H1 (cell line): Measurements from ENCODE around the gene RAB14. TPM values are rescaled to one million over a fixed set of nuclear protein-coding genes. Genes with fewer than 3 reads are reported as not detected.

Source experiments
- CTCF ChIA-PET: fragments of 300-600 bp; sonication (Branson Sonifier 250); formaldehyde crosslinking; loops from one replicate; lab custom pipeline; 2021; ENCODE audit not compliant: partially characterized antibody; lab: Charles Lee
- POLR2A ChIA-PET: fragments of 300-600 bp; sonication (Branson Sonifier 250); formaldehyde crosslinking; loops from one replicate; lab custom pipeline; 2021; ENCODE audit warnings: inconsistent platforms; ENCODE audit not compliant: partially characterized antibody; lab: Charles Lee
- DNase-seq, 2 experiments: peaks; one replicate each; pipeline versions ENCODE4 v3.0.0 to v3.0.0-alpha.2; 2010 to 2022; ENCODE audit warnings: low spot score in 2 of 2, low read depth in 1 of 2, mixed read lengths in 1 of 2
- FAIRE-seq: peaks from 2 replicates; lab custom pipeline; 2011; peaks lifted over from hg19 to GRCh38; lab: Jason Lieb, UNC
- H2AFZ ChIP-seq: 2 replicates; pipeline ENCODE4 v1.8.1; 2012; ENCODE audit warnings: low read length, inconsistent platforms
- H2AK5ac ChIP-seq: 2 replicates; pipeline ENCODE4 v1.6.1; 2013; ENCODE audit warnings: low read depth, low read length
- H2BK120ac ChIP-seq: replicated peaks from 2 replicates; pipeline ENCODE3; 2013; ENCODE audit warnings: low read depth, low read length, inconsistent platforms
- H2BK12ac ChIP-seq: 2 replicates; pipeline ENCODE4 v1.6.1; 2013; ENCODE audit warnings: low read depth, low read length
- H2BK15ac ChIP-seq: 2 replicates; pipeline ENCODE4 v1.6.1; 2013; ENCODE audit warnings: low read length
- H2BK20ac ChIP-seq: 2 replicates; pipeline ENCODE4 v1.6.1; 2013; ENCODE audit warnings: low read length
- H2BK5ac ChIP-seq: 2 replicates; pipeline ENCODE4 v1.6.1; 2013; ENCODE audit warnings: low read depth, low read length
- H3K14ac ChIP-seq: 2 replicates; pipeline ENCODE4 v1.6.1; 2013; ENCODE audit warnings: inconsistent platforms; ENCODE audit not compliant: insufficient read length
- H3K18ac ChIP-seq: 2 replicates; pipeline ENCODE4 v1.6.1; 2013; ENCODE audit warnings: low read length; ENCODE audit errors: extremely low read depth
- H3K23ac ChIP-seq: 2 replicates; pipeline ENCODE4 v1.6.1; 2013; ENCODE audit warnings: inconsistent platforms; ENCODE audit not compliant: insufficient read length
- H3K23me2 ChIP-seq: 2 replicates; pipeline ENCODE4 v1.6.1; 2013; ENCODE audit warnings: low read depth, low read length
- H3K27ac ChIP-seq: 2 replicates; pipeline ENCODE4 v1.6.1; 2011; ENCODE audit warnings: low read depth, low read length, inconsistent platforms
- H3K27me3 ChIP-seq, 4 experiments: replicated peaks in 1 of 4; 1 replicate in 1 of 4; 2 replicates in 3 of 4; pipeline versions ENCODE4 v1.6.1 to v1.8.1; 2011 to 2013; ENCODE audit warnings: low read length in 3 of 4, mild to moderate bottlenecking in 3 of 4, inconsistent platforms in 2 of 4, mixed read lengths in 2 of 4, moderate library complexity in 1 of 4; ENCODE audit not compliant: control insufficient read depth in 3 of 4, insufficient read depth in 3 of 4; ENCODE audit errors: extremely low read depth in 1 of 4
- H3K36me3 ChIP-seq, 4 experiments: 2 replicates each; pipeline versions ENCODE4 v1.6.1 to v1.8.1; 2011 to 2013; ENCODE audit warnings: mild to moderate bottlenecking in 4 of 4, low read length in 3 of 4, moderate library complexity in 2 of 4, control low read depth in 1 of 4, inconsistent platforms in 1 of 4; ENCODE audit not compliant: insufficient read depth in 4 of 4, control insufficient read depth in 2 of 4
- H3K4ac ChIP-seq: replicated peaks from 2 replicates; pipeline ENCODE3; 2013; ENCODE audit warnings: low read length, low read depth, mixed read lengths, inconsistent platforms; ENCODE audit not compliant: insufficient read length
- H3K4me1 ChIP-seq, 4 experiments: replicated peaks in 1 of 4; 1 replicate in 1 of 4; 2 replicates in 3 of 4; pipeline versions ENCODE4 v1.6.1 to v1.8.1; 2011 to 2013; ENCODE audit warnings: low read length in 3 of 4, inconsistent platforms in 2 of 4, mixed read lengths in 1 of 4; ENCODE audit not compliant: insufficient read depth in 4 of 4, control insufficient read depth in 3 of 4
- H3K4me2 ChIP-seq, 2 experiments: 2 replicates each; pipeline versions ENCODE4 v1.6.1 to v1.8.1; 2011 to 2013; ENCODE audit warnings: low read depth in 2 of 2, low read length in 2 of 2, control low read depth in 1 of 2, inconsistent platforms in 1 of 2, mild to moderate bottlenecking in 1 of 2; ENCODE audit not compliant: insufficient read depth in 1 of 2
- H3K4me3 ChIP-seq, 4 experiments: fragments of 200-600, 300-600 bp in 1 of 4; sonication (generic), shearing (Covaris generic), sonication (Bioruptor Twin) in 1 of 4; 2 replicates each; pipeline versions ENCODE4 v1.5.1 to v1.8.1; 2011 to 2016; ENCODE audit warnings: low read length in 4 of 4, low read depth in 3 of 4, control low read depth in 2 of 4, inconsistent platforms in 2 of 4, mild to moderate bottlenecking in 2 of 4, mixed read lengths in 1 of 4, moderate library complexity in 1 of 4; ENCODE audit not compliant: insufficient read depth in 2 of 4; ENCODE audit errors: extremely low read depth in 1 of 4
- H3K56ac ChIP-seq: replicated peaks from 2 replicates; pipeline ENCODE3; 2013; ENCODE audit warnings: low read depth, mild to moderate bottlenecking, mixed read lengths, low read length, inconsistent platforms; ENCODE audit not compliant: insufficient read length
- H3K79me1 ChIP-seq: 2 replicates; pipeline ENCODE4 v1.6.1; 2013; ENCODE audit warnings: low read depth, low read length, control low read depth
- H3K79me2 ChIP-seq, 2 experiments: 2 replicates each; pipeline versions ENCODE4 v1.6.1 to v1.8.1; 2012 to 2013; ENCODE audit warnings: low read length in 2 of 2, mild to moderate bottlenecking in 2 of 2, inconsistent platforms in 1 of 2; ENCODE audit not compliant: insufficient read depth in 2 of 2, control insufficient read depth in 1 of 2
- H3K9ac ChIP-seq, 4 experiments: replicated peaks in 1 of 4; 1 replicate in 1 of 4; 2 replicates in 3 of 4; pipeline versions ENCODE4 v1.6.1 to v1.8.1; 2011 to 2013; ENCODE audit warnings: low read depth in 3 of 4, low read length in 3 of 4, control low read depth in 2 of 4, mild to moderate bottlenecking in 2 of 4, moderate library complexity in 2 of 4, inconsistent platforms in 1 of 4; ENCODE audit errors: extremely low read depth in 1 of 4
- H3K9me3 ChIP-seq, 2 experiments: 2 replicates each; pipeline versions ENCODE4 v1.6.1 to v1.8.1; 2012 to 2013; ENCODE audit warnings: mild to moderate bottlenecking in 2 of 2, moderate library complexity in 2 of 2, control low read depth in 1 of 2, inconsistent platforms in 1 of 2, low read depth in 1 of 2, low read length in 1 of 2, mixed read lengths in 1 of 2; ENCODE audit not compliant: insufficient read depth in 2 of 2
- H4K20me1 ChIP-seq, 2 experiments: replicated peaks in 1 of 2; 2 replicates each; pipeline versions ENCODE3 to v1.8.1; 2011 to 2013; ENCODE audit warnings: inconsistent platforms in 2 of 2, low read length in 2 of 2, mild to moderate bottlenecking in 1 of 2; ENCODE audit not compliant: insufficient read depth in 2 of 2, control insufficient read depth in 1 of 2
- H4K5ac ChIP-seq: 2 replicates; pipeline ENCODE4 v1.6.1; 2013; ENCODE audit warnings: low read length, low read depth, mixed read lengths, inconsistent platforms; ENCODE audit not compliant: insufficient read length
- H4K8ac ChIP-seq: 2 replicates; pipeline ENCODE4 v1.8.0; 2013; ENCODE audit warnings: mild to moderate bottlenecking, moderate library complexity, low read length, inconsistent platforms; ENCODE audit not compliant: insufficient read depth; ENCODE audit errors: extremely low read depth
- H4K91ac ChIP-seq: replicated peaks from 2 replicates; pipeline ENCODE3; 2013; ENCODE audit warnings: low read length, mixed read lengths, inconsistent platforms; ENCODE audit not compliant: insufficient read length
- CBX5 ChIP-seq: fragments of 300-800, 300-1000 bp; sonication (generic); IDR thresholded peaks from 2 replicates; pipeline ENCODE4 v1.7.1; 2016; ENCODE audit warnings: antibody characterized with exemption, low read length, low read depth
- CTBP2 ChIP-seq: IDR thresholded peaks from 2 replicates; pipeline ENCODE4 v1.7.0; 2011; ENCODE audit warnings: borderline replicate concordance, mild to moderate bottlenecking, moderate library complexity, mixed read lengths, low read length; ENCODE audit not compliant: insufficient read depth, insufficient read length
- EGR1 ChIP-seq: IDR thresholded peaks from 2 replicates; pipeline ENCODE4 v1.6.1; 2011; ENCODE audit warnings: low read depth, low read length, borderline replicate concordance
- JUND ChIP-seq: IDR thresholded peaks from 2 replicates; pipeline ENCODE4 v1.6.1; 2011; ENCODE audit warnings: mild to moderate bottlenecking, improper control_type of control experiment, low read length
- KDM5A ChIP-seq: fragments of 200-600 bp; IDR thresholded peaks from 2 replicates; pipeline ENCODE4 v1.7.1; 2012; ENCODE audit warnings: mild to moderate bottlenecking, low read length, inconsistent platforms, mixed read lengths
- RFX5 ChIP-seq: IDR thresholded peaks from 2 replicates; pipeline ENCODE4 v1.6.1; 2011; ENCODE audit warnings: low read depth, low read length, improper control_type of control experiment, borderline replicate concordance
- TBP ChIP-seq: IDR thresholded peaks from 2 replicates; pipeline ENCODE4 v1.6.1; 2011; ENCODE audit warnings: low read depth, low read length, improper control_type of control experiment
- TEAD4 ChIP-seq: IDR thresholded peaks from 2 replicates; pipeline ENCODE4 v1.6.1; 2012; ENCODE audit warnings: low read depth, low read length, inconsistent platforms, mixed read lengths
- ZNF274 ChIP-seq: IDR thresholded peaks from 2 replicates; pipeline ENCODE4 v1.7.0; 2012; ENCODE audit warnings: low read length, borderline replicate concordance; ENCODE audit errors: extremely low read depth
- WGBS, 2 experiments: shearing (Covaris generic) in 1 of 2; methylation state at CpG; one replicate each; pipeline versions ENCODE4 v1.1.6 to v1.1.7; 2013 to 2015; ENCODE audit warnings: low lambda C conversion rate in 2 of 2, mixed read lengths in 2 of 2, inconsistent platforms in 1 of 2, low coverage in 1 of 2, missing lambda C conversion rate in 1 of 2; ENCODE audit not compliant: insufficient replicate concordance in 2 of 2, insufficient coverage in 1 of 2, insufficient read length in 1 of 2; ENCODE audit errors: extremely low coverage in 1 of 2, missing lambda C conversion rate in 1 of 2; 5-methylcytosine and 5-hydroxymethylcytosine counted together
- polyA plus RNA-seq, 7 experiments: library from polyadenylated mRNA; depleted of rRNA in 3 of 7; stranded (reverse) in 5 of 7; unstranded in 2 of 7; fragments of >200 nt in 5 of 7; fragments of 200-250 nt in 2 of 7; gene quantifications; 1 replicate in 5 of 7; 2 replicates in 1 of 7; 4 replicates in 1 of 7; pipeline versions ENCODE4 v1.2.1 to v1.2.3, GENCODE V29; 2011 to 2013; ENCODE audit warnings: missing spikeins in 2 of 7, mixed read lengths in 2 of 7
- total RNA-seq: library from RNA; stranded (reverse); fragmentation: NEBNext Ultra II Directional; extraction: Animal tissue kit (Norgen Biotek cat#: 25700); gene quantifications from 2 replicates; pipeline ENCODE4 v1.2.1, GENCODE V29; 2021

The RAB14 gene
- total and polyA plus RNA-seq, 2 of the 8 experiments (the other 6 are each of a cell fraction or from before 2014, with no cell fraction given): 9.1 to 44.8 TPM

- no peak overlapping the region for H2BK20ac ChIP-seq
- no peak overlapping the region for H2AK5ac ChIP-seq
- H4K20me1 ChIP-seq: peaks cover 0 to 1% of the 10 kb centered on the region in 2 experiments
- no peaks in the 10 kb centered on the region; the same call in 1 of the 2 replicates for H3K79me1 ChIP-seq
- H3K14ac ChIP-seq: no peak overlapping the region
- H4K91ac ChIP-seq: no peak overlapping the region
- peaks cover 0 to 5% (median 3%) of the 10 kb centered on the region in 4 experiments; a peak in 4 of 8 replicates for H3K36me3 ChIP-seq
- H3K18ac ChIP-seq: no peak overlapping the region
- no peak overlapping the region for H2BK5ac ChIP-seq
- no peak overlapping the region for H3K23ac ChIP-seq
- H4K5ac ChIP-seq: no peak overlapping the region
- H3K27me3 ChIP-seq: no peaks in the 10 kb centered on the region
- H4K8ac ChIP-seq: no peak overlapping the region
- no peak overlapping the region for H3K4ac ChIP-seq
- H3K9ac ChIP-seq: no peak overlapping the region
- no peaks in the 10 kb centered on the region for H3K23me2 ChIP-seq
- no peak for FAIRE-seq
- no peak overlapping the region for H2BK15ac ChIP-seq
- POLR2A ChIA-PET: no interaction called here
- H3K9me3 ChIP-seq: no peaks in the 10 kb centered on the region
- DNase-seq: no peak
- no peak overlapping the region for H2BK120ac ChIP-seq
- no peak overlapping the region for H3K4me3 ChIP-seq
- no peak overlapping the region for H2AFZ ChIP-seq
- TF ChIP-seq ZNF274 (no peak), EGR1 (no peak), TBP (no peak), KDM5A (no peak), CBX5 (no peak), RFX5 (no peak), TEAD4 (no peak), JUND (no peak), CTBP2 (no peak)
- H3K4me1 ChIP-seq: no peaks in the 10 kb centered on the region
- H3K4me2 ChIP-seq: no peak overlapping the region
- H2BK12ac ChIP-seq: no peak overlapping the region
- H3K79me2 ChIP-seq: no peaks in the 10 kb centered on the region
- CTCF ChIA-PET: interaction anchor here (0.6 to 0.9 kb wide), 2 partner anchors 9 to 300 kb away, joined by 3 read pairs; no protein-coding TSS in a partner anchor
- H3K27ac ChIP-seq: no peak overlapping the region
- WGBS, 2 experiments: 88% methylated on average over 2 of the region's 2 CpGs; no CpG with 5 or more reads in 1 of the 2 experiments
- H3K56ac ChIP-seq: no peak overlapping the region
These were observed 45.4 kb downstream of the RAB14 start for GRCh38 chr9:121156263-121156731.
